Measurements from ENCODE around the gene SRRM2.
A peak's percentile ranks its signal among the peaks of the same experiment; 100 is the strongest.

Gene SRRM2

DNA sequence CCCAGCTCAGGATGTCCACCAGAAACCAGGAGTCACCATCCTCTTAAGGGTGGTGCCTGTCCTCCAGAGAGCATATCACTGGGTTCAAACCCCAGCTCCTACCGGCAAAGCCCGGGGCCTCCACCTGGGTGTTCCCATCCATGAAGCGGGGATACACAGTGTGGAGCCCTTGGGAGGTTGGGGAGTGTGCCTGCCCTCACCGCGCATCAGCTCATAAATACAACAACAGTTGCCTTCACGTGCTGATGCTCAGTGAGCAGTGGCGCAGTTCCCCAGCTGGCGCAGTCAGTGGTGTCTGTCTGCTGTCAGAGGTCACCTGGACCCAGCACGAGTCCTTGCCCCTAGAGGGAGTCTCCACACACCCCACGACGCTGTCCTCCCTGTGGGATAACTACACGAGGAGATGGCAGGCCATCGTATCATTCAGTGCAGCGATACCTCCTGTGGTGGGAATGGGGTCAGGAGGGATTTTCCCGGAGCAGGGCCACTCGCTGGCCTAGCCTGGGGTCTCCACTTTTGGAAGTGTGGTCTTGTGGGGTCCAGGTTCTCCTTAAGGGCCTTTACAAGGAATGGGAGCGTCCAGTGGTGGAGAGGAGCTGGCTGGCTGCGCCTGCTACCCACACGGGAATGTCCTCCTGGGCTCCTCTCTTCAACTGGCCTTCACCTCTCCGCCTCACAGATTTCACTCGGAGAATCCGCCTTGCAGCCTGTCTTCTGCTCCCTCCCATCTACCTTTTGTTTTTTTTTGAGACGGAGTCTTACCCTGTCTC, 26.9 kb downstream of the SRRM2 start:
- Mint-ChIP-seq H3K27me3 (no peaks in the 10 kb centered on the region), H3K9me3 (no peaks in the 10 kb centered on the region), H3K27ac (peak overlapping the region; percentile 98), H3K36me3 (ENCODE audit: low read depth) (peaks cover 37% of the 10 kb centered on the region), H3K4me1 (ENCODE audit: low read depth) (peaks cover 37% of the 10 kb centered on the region), H3K4me3 (peak overlapping the region; percentile 95)
- DNase-seq = no peak

GRCh38 chr16:2779978-2780898, 27.8 kb downstream of the SRRM2 start:
- peaks cover 33% of the 10 kb centered on the region for H3K4me1 Mint-ChIP-seq (ENCODE audit: low read depth)
- H3K4me3 Mint-ChIP-seq = peak overlapping the region; percentile 25
- peak overlapping the region; percentile 76 for H3K27ac Mint-ChIP-seq
- H3K9me3 Mint-ChIP-seq = no peaks in the 10 kb centered on the region
- H3K36me3 Mint-ChIP-seq (ENCODE audit: low read depth) = peaks cover 28% of the 10 kb centered on the region
- no peaks in the 10 kb centered on the region for H3K27me3 Mint-ChIP-seq
- peak; percentile 21 for DNase-seq

DNA sequence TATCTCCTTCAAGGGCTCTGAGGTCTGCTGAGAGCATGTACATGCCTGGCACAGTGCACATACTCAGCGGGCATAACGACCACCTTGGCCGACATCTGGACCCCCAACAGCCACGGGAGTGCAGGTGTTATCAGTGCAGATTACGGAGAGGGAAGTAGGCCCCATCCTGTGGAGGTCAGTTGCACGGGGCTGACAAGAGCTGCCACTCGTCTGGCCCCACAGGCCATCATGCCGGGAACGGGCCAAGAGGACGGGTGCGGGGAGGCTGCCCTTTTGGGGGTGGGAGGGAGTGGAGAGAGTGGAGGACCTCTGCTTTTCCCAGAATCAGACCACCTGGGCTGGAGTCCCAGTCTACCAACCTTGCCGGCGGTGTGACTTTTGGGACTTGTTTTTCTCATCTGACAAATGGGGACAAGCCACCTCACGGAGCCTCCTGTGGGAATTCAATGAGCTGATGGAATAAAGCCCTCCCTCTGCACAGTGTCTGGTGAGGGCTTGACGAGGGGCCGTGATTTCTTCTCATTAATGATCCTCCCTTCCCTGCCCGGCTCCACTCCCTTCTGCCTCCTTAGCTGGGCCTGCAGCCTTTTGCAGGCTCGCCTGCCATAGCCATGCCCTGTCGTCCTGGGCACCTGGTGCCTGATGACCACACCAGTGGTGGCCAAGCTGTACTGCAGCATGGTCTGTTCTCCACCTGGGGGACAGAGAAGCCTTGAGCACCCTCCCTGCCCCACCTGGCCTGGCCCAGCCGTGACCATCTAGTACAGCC, 30.3 kb downstream of the SRRM2 start:
- Mint-ChIP-seq H3K27me3 (peaks cover 4% of the 10 kb centered on the region), H3K4me1 (ENCODE audit: low read depth) (peaks cover 28% of the 10 kb centered on the region), H3K36me3 (ENCODE audit: low read depth) (peaks cover 10% of the 10 kb centered on the region), H3K4me3 (no peak overlapping the region), H3K27ac (no peak overlapping the region), H3K9me3 (no peaks in the 10 kb centered on the region)
- no peak for DNase-seq

- Mint-ChIP-seq H3K4me1 (ENCODE audit: low read depth) (peaks cover 18% of the 10 kb centered on the region), H3K9me3 (no peaks in the 10 kb centered on the region), H3K36me3 (ENCODE audit: low read depth) (no peaks in the 10 kb centered on the region), H3K27ac (no peak overlapping the region), H3K4me3 (peak overlapping the region; percentile 37), H3K27me3 (peaks cover 5% of the 10 kb centered on the region)
- DNase-seq = peak; percentile 29
Observed at GRCh38 chr16:2783581-2784357, 31.3 kb downstream of the SRRM2 start.

GRCh38 chr16:2784358-2785100, 32.1 kb downstream of the SRRM2 start:
- peak overlapping the region; percentile 92 for H3K27ac Mint-ChIP-seq
- no peaks in the 10 kb centered on the region for H3K36me3 Mint-ChIP-seq (ENCODE audit: low read depth)
- peak overlapping the region; percentile 77 for H3K4me3 Mint-ChIP-seq
- peaks cover 8% of the 10 kb centered on the region for H3K27me3 Mint-ChIP-seq
- H3K4me1 Mint-ChIP-seq (ENCODE audit: low read depth) = peaks cover 14% of the 10 kb centered on the region
- no peaks in the 10 kb centered on the region for H3K9me3 Mint-ChIP-seq
- no peak for DNase-seq

DNA sequence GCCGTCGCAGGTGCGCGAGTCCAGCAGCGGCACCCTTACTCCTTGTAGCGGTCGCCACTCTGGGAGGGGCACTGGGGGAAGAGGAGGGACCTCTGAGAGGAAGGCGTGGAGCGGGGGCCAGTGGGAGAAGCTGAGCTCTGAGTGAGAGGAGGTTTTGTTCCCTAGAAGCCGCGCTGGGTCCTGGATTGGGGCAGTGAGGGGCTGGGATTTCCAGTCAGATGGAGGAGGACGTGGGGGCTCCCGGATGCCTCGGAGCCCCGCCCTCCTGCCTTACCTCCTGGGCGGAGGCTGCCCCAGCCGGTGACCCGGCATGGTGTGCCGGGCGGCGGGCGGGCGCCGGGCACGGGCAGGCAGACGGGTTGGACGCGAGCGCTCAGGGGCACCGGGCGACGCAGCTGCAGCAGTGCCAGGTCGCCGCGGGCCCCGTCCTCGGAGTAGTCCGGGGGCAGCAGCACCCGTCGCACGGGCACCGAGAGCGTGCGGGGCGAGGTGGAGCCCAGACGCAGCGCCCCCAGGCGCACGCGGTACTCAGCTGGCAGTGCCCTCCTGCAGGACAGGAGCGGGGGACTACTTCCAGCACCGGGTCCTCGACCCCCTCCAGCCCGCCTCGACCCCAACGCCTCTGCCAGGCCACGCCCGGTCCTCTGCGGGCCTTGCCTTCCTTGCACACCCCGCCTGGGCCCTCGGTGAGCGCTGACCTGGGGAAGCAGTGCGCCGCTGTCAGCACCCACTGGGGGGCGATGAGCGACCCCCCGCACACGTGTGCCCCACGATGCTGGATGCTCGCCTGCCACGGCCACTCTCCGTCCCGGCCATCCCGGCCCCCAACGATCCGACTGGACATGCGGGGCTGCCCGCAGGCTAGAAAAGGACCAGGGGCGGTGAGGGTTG, 32.9 kb downstream of the SRRM2 start:
- Mint-ChIP-seq H3K27me3 (peaks cover 12% of the 10 kb centered on the region), H3K9me3 (no peaks in the 10 kb centered on the region), H3K4me1 (ENCODE audit: low read depth) (peaks cover 11% of the 10 kb centered on the region), H3K27ac (peak overlapping the region; percentile 92), H3K4me3 (peak overlapping the region; percentile 77), H3K36me3 (ENCODE audit: low read depth) (no peaks in the 10 kb centered on the region)
- DNase-seq = peak; percentile 78

DNA sequence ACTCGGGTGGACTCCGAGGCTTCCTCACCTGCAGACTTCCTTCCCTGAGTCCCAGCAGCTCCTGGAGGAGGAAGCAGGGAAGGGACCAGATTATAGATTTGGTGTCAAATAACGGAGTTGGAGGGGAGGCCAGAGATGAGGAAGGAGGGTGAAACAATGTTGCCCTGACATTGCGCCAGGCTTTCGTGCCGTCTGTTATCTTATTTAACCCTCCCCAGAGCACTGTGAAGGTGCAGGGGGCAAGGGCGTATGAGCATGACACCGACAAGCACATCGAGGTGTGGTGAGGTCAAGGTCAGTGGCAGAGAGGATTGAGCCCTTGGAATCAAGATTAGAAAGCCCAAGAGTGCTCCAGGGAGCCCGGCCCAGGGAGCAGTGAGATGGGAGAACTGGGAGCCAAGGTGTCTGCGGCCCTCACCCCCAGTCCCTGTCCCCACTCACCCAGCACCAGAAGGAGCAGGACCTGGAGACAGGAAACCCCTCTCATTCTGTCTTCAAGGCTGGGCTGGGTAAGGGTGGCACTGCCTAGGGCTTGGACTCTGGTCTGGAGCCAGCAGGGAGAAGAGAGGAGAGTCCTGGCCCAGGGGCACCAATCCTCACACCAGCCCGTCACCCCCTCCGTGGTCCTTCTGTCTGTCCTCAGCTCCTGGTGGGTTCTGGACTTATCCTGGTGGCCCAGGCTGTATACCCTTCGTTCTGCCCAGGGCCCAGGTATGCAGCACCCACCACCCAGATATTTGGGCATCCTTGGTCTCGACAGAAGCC, 33.8 kb downstream of the SRRM2 start:
- H3K27ac Mint-ChIP-seq = peak overlapping the region; percentile 22

DNA sequence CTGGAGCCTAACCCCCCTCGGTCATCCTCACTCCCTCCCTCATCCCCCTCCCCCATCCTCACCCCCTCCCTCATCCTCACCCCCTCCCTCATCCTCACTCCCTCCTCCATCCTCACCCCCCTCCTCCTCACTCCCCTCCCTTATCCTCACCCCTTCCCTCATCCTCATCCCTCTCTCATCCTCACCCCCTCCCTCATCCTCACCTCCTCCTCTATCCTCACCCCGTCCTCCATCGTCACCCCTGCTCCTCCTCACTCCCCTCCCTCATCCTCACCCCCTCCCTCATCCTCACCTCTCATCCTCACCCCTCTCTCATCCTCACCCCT, 34.4 kb downstream of the SRRM2 start:
- H3K4me1 Mint-ChIP-seq (ENCODE audit: low read depth) = peaks cover 11% of the 10 kb centered on the region
- peaks cover 16% of the 10 kb centered on the region for H3K27me3 Mint-ChIP-seq

More for the DNA sequence above, 33.8 kb downstream of the SRRM2 start:
- peaks cover 13% of the 10 kb centered on the region for H3K27me3 Mint-ChIP-seq
- no peaks in the 10 kb centered on the region for H3K9me3 Mint-ChIP-seq
- peak overlapping the region; percentile 61 for H3K4me3 Mint-ChIP-seq
- peaks cover 11% of the 10 kb centered on the region for H3K4me1 Mint-ChIP-seq (ENCODE audit: low read depth)
- DNase-seq = no peak
- H3K36me3 Mint-ChIP-seq (ENCODE audit: low read depth) = no peaks in the 10 kb centered on the region

DNA sequence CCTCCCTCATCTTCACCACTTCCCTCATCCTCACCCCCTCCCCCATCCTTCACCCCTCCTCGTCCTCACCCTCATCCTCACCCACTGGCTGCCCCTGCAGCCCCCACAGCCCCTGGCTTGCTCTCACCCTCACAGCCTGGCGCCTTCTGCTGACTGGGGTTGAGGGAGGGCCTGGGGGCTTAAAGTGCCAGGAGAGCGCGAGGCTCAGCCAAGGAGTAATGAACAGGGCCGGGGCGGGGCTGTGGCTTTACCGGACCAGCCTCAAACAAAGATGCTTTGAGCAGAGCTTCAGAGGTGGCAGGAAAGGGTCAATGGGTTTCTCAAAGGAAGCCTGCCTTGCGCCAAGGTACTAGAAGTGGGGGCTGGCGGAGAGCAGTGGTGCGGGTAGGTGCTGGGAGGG, 35.0 kb downstream of the SRRM2 start, which contains the start of gene PRSS33:
TSS of gene PRSS33 (minus strand) at position 155 of the 400 bp plus-strand sequence. CDS start 1,013 bp downstream, outside the sequence.
- Mint-ChIP-seq H3K27me3 (peaks cover 16% of the 10 kb centered on the region), H3K4me1 (ENCODE audit: low read depth) (peaks cover 11% of the 10 kb centered on the region), H3K4me3 (peak within 1 kb of the TSS; percentile 61), H3K36me3 (ENCODE audit: low read depth) (no peaks in the 10 kb centered on the region), H3K27ac (peak within 1 kb of the TSS; percentile 71), H3K9me3 (no peaks in the 10 kb centered on the region)
- DNase-seq = no peak

More for the DNA sequence above, 34.4 kb downstream of the SRRM2 start:
- no peaks in the 10 kb centered on the region for H3K36me3 Mint-ChIP-seq (ENCODE audit: low read depth)
- H3K9me3 Mint-ChIP-seq = no peaks in the 10 kb centered on the region
- no peak overlapping the region for H3K4me3 Mint-ChIP-seq
- DNase-seq = no peak
- H3K27ac Mint-ChIP-seq = no peak overlapping the region

- Mint-ChIP-seq H3K36me3 (ENCODE audit: low read depth) (no peaks in the 10 kb centered on the region), H3K4me3 (no peak overlapping the region), H3K27ac (no peak overlapping the region), H3K4me1 (ENCODE audit: low read depth) (peaks cover 11% of the 10 kb centered on the region), H3K9me3 (no peaks in the 10 kb centered on the region), H3K27me3 (peaks cover 18% of the 10 kb centered on the region)
- no peak for DNase-seq
Observed at GRCh38 chr16:2787961-2788360, 35.5 kb downstream of the SRRM2 start.

DNA sequence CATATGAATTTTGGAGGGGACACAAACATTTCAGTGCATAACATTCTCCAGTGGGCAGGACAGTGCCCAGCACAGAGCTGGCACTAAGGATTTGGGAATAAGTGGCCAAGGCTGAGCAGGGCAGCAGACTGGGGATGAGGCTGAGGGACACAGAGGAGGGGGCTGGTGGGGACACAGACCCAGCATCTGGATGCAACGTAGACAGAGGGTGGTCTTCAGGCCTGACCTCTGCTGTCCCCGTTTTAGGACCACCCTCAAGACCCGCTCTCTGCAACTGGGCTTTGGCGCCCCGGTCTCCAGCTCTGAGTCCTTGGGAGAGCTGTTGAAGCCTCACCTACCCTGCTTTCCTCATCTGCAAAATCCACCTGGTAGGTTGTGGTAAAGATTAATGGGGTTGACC, 38.2 kb downstream of the SRRM2 start:
- H3K27ac Mint-ChIP-seq = no peak overlapping the region
- peaks cover 7% of the 10 kb centered on the region for H3K4me1 Mint-ChIP-seq (ENCODE audit: low read depth)
- no peaks in the 10 kb centered on the region for H3K36me3 Mint-ChIP-seq (ENCODE audit: low read depth)
- H3K9me3 Mint-ChIP-seq = no peaks in the 10 kb centered on the region
- no peak overlapping the region for H3K4me3 Mint-ChIP-seq
- peaks cover 31% of the 10 kb centered on the region for H3K27me3 Mint-ChIP-seq
- no peak for DNase-seq

GRCh38 chr16:2791174-2791573, 38.7 kb downstream of the SRRM2 start:
- no peak for DNase-seq
- H3K27ac Mint-ChIP-seq = no peak overlapping the region
- no peaks in the 10 kb centered on the region for H3K9me3 Mint-ChIP-seq
- no peaks in the 10 kb centered on the region for H3K36me3 Mint-ChIP-seq (ENCODE audit: low read depth)
- no peak overlapping the region for H3K4me3 Mint-ChIP-seq
- H3K4me1 Mint-ChIP-seq (ENCODE audit: low read depth) = peaks cover 3% of the 10 kb centered on the region
- H3K27me3 Mint-ChIP-seq = peaks cover 31% of the 10 kb centered on the region
